ENCODE results near the gene SSBP4.

Gene SSBP4

GRCh38 chr19:18396471-18397241 is 22.5 kb upstream of the SSBP4 start:
- DNase-seq, result no peak
- Histone ChIP-seq H3K4me1 (ENCODE audit: insufficient read depth, low read length) (no peaks in the 10 kb centered on the region), H4K20me1 (ENCODE audit: insufficient read depth, low read length) (no peaks in the 10 kb centered on the region), H3K36me3 (ENCODE audit: insufficient read depth, low read length) (no peaks in the 10 kb centered on the region), H3K9me3 (ENCODE audit: insufficient read depth, low read length, severe bottlenecking) (no peaks in the 10 kb centered on the region), H3K4me2 (ENCODE audit: insufficient read depth, low read length) (no peak overlapping the region), H3K79me2 (ENCODE audit: insufficient read depth, low read length) (no peaks in the 10 kb centered on the region), H2AFZ (ENCODE audit: low read depth, low read length) (no peak overlapping the region), H3K27me3 (ENCODE audit: insufficient read depth, low read length, poor library complexity) (no peaks in the 10 kb centered on the region), H3K4me3 (ENCODE audit: low read depth in 1 of 2, low read length in 2 of 2) (no peak overlapping the region), H3K9ac (ENCODE audit: low read depth, low read length) (no peak overlapping the region), H3K27ac (ENCODE audit: low read length) (no peak overlapping the region)
- ATAC-seq (ENCODE audit: insufficient read depth, low read depth), result no peak
- TF ChIP-seq CTCF (IDR thresholded peaks at IDR 0.05; ENCODE audit: borderline replicate concordance, extremely low read depth, low read length, poor library complexity, severe bottlenecking) (no peak), EZH2 (IDR thresholded peaks at IDR 0.05; ENCODE audit: borderline replicate concordance, low read depth, low read length, severe bottlenecking) (no peak)

GRCh38 chr19:18397242-18398202 is 21.7 kb upstream of the SSBP4 start, which contains the start of gene LRRC25:
LRRC25 (minus strand) TSS chr19:18397622; CDS start chr19:18396963, 659 bp downstream.
- H3K36me3 ChIP-seq (ENCODE audit: insufficient read depth, low read length), result no peaks in the 10 kb centered on the region
- H3K27ac ChIP-seq (ENCODE audit: low read length), result no peak within 1 kb of the TSS
- H3K4me2 ChIP-seq (ENCODE audit: insufficient read depth, low read length), result no peak within 1 kb of the TSS
- no peak within 1 kb of the TSS for H3K4me3 ChIP-seq (ENCODE audit: low read depth in 1 of 2, low read length in 2 of 2)
- no peaks in the 10 kb centered on the region for H3K4me1 ChIP-seq (ENCODE audit: insufficient read depth, low read length)
- no peaks in the 10 kb centered on the region for H3K79me2 ChIP-seq (ENCODE audit: insufficient read depth, low read length)
- no peaks in the 10 kb centered on the region for H3K27me3 ChIP-seq (ENCODE audit: insufficient read depth, low read length, poor library complexity)
- no peaks in the 10 kb centered on the region for H3K9me3 ChIP-seq (ENCODE audit: insufficient read depth, low read length, severe bottlenecking)
- DNase-seq, result no peak
- no peak for TF ChIP-seq EZH2 (IDR thresholded peaks at IDR 0.05; ENCODE audit: borderline replicate concordance, low read depth, low read length, severe bottlenecking)
- no peak for TF ChIP-seq CTCF (IDR thresholded peaks at IDR 0.05; ENCODE audit: borderline replicate concordance, extremely low read depth, low read length, poor library complexity, severe bottlenecking)
- no peak for ATAC-seq (ENCODE audit: insufficient read depth, low read depth)
- no peak within 1 kb of the TSS for H3K9ac ChIP-seq (ENCODE audit: low read depth, low read length)
- H4K20me1 ChIP-seq (ENCODE audit: insufficient read depth, low read length), result no peaks in the 10 kb centered on the region
- no peak within 1 kb of the TSS for H2AFZ ChIP-seq (ENCODE audit: low read depth, low read length)

- Histone ChIP-seq H3K4me2 (ENCODE audit: insufficient read depth, low read length) (no peak overlapping the region), H3K4me1 (ENCODE audit: insufficient read depth, low read length) (no peaks in the 10 kb centered on the region), H2AFZ (ENCODE audit: low read depth, low read length) (no peak overlapping the region), H3K27ac (ENCODE audit: low read length) (no peak overlapping the region), H3K9me3 (ENCODE audit: insufficient read depth, low read length, severe bottlenecking) (no peaks in the 10 kb centered on the region), H3K27me3 (ENCODE audit: insufficient read depth, low read length, poor library complexity) (no peaks in the 10 kb centered on the region), H3K36me3 (ENCODE audit: insufficient read depth, low read length) (no peaks in the 10 kb centered on the region), H3K4me3 (ENCODE audit: low read depth in 1 of 2, low read length in 2 of 2) (no peak overlapping the region), H4K20me1 (ENCODE audit: insufficient read depth, low read length) (no peaks in the 10 kb centered on the region), H3K9ac (ENCODE audit: low read depth, low read length) (no peak overlapping the region), H3K79me2 (ENCODE audit: insufficient read depth, low read length) (no peaks in the 10 kb centered on the region)
- no peak for ATAC-seq (ENCODE audit: insufficient read depth, low read depth)
- TF ChIP-seq EZH2 (IDR thresholded peaks at IDR 0.05; ENCODE audit: borderline replicate concordance, low read depth, low read length, severe bottlenecking), result no peak
- TF ChIP-seq CTCF (IDR thresholded peaks at IDR 0.05; ENCODE audit: borderline replicate concordance, extremely low read depth, low read length, poor library complexity, severe bottlenecking), result no peak
- DNase-seq, result no peak
Observed at GRCh38 chr19:18399008-18399407, 20.2 kb upstream of the SSBP4 start.
